Stimulated activated CD4-positive, alpha-beta T cell treated with anti-CD3 and anti-CD28 coated beads, Interleukin-2, amount 100 ng/mL, for 48 hours (primary cell): ENCODE data around the gene EIF3A.
"Not testable (repeated sequence)": the region's sequence is repeated elsewhere in the genome, so short reads cannot be mapped to it uniquely, and the experiment has no call there.

ENCODE experiments used
- DNase-seq, 2 donors: peaks; one replicate each; pipeline ENCODE4 v3.0.0-alpha.2; 2020

The EIF3A gene

GRCh38 chr10:119098576-119098975, 18.0 kb upstream of the EIF3A start:
- DNase-seq, result no peak

GRCh38 chr10:119096641-119097415, 16.2 kb upstream of the EIF3A start:
- not testable (repeated sequence) for DNase-seq

- no peak for DNase-seq
These were observed 15.0 kb upstream of the EIF3A start for GRCh38 chr10:119095640-119096039.

- no peak for DNase-seq
These were observed 10.4 kb upstream of the EIF3A start for GRCh38 chr10:119090968-119091367.

- DNase-seq, result peak in 1 of 2 donors; percentile 48
These were observed 9.6 kb upstream of the EIF3A start for GRCh38 chr10:119090026-119090795.

GRCh38 chr10:119087271-119087882, 6.8 kb upstream of the EIF3A start:
- no peak for DNase-seq

GRCh38 chr10:119084896-119085295, 4.3 kb upstream of the EIF3A start:
- no peak for DNase-seq

- DNase-seq, result peak; percentile 53 to 54
These were observed 757 bp downstream of the EIF3A start for GRCh38 chr10:119079599-119080520.

GRCh38 chr10:119078422-119079179, 2.0 kb downstream of the EIF3A start:
- DNase-seq, result no peak

GRCh38 chr10:119073584-119073983, 7.0 kb downstream of the EIF3A start:
- no peak for DNase-seq

- no peak for DNase-seq
These were observed 10.0 kb downstream of the EIF3A start for GRCh38 chr10:119070395-119071165.

- DNase-seq, result no peak
These were observed 18.7 kb downstream of the EIF3A start for GRCh38 chr10:119061926-119062325.

GRCh38 chr10:119061352-119061751, 19.3 kb downstream of the EIF3A start:
- no peak for DNase-seq

- no peak for DNase-seq
These were observed 20.5 kb downstream of the EIF3A start for GRCh38 chr10:119060107-119060506.

- no peak for DNase-seq
These were observed 21.1 kb downstream of the EIF3A start for GRCh38 chr10:119059557-119059956.

GRCh38 chr10:119058010-119058409, 22.6 kb downstream of the EIF3A start:
- DNase-seq, result no peak

GRCh38 chr10:119055472-119055871, 25.1 kb downstream of the EIF3A start:
- DNase-seq, result no peak

- DNase-seq, result no peak
These were observed 28.8 kb downstream of the EIF3A start for GRCh38 chr10:119051775-119052174.

GRCh38 chr10:119049777-119050176, 30.8 kb downstream of the EIF3A start:
- DNase-seq, result no peak

- no peak for DNase-seq
These were observed 31.3 kb downstream of the EIF3A start for GRCh38 chr10:119049361-119049760.

GRCh38 chr10:119045561-119045960, 35.1 kb downstream of the EIF3A start:
- DNase-seq, result no peak
